GM19328 (cell line): ENCODE results near the gene PSMB11.

Experiments
- ATAC-seq: cut with Tn5 transposase; IDR thresholded peaks from one replicate; pipeline ENCODE4 v1.9.1; 2021; ENCODE audit warnings: mild to moderate bottlenecking, moderate library complexity; ENCODE audit not compliant: unreplicated experiment

The PSMB11 gene

GRCh38 chr14:23078692-23079116 lies 36.7 kb downstream of the PSMB11 start:
- no peak for ATAC-seq

DNA sequence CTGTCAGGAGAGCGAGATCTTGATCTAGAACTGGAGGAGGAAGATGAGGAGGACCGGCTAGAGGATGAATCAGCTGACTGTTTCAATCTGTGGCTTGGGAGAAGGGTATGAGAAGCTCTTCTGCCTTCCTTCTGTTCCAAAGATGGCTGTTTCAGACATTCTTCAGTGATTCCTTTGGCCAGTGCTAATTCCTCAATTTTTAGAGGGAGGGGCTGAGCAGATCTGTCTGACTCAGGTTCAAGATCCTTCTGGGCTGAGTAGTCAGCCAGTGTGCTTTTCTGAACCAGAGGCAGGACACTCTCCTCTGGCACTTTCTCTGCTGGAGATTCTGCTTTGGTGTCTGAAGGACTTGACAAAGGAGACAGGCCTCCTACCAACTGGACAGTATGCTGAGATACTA lies 37.7 kb downstream of the PSMB11 start:
- ATAC-seq, result no peak

GRCh38 chr14:23080474-23080873 lies 38.5 kb downstream of the PSMB11 start:
- no peak for ATAC-seq

DNA sequence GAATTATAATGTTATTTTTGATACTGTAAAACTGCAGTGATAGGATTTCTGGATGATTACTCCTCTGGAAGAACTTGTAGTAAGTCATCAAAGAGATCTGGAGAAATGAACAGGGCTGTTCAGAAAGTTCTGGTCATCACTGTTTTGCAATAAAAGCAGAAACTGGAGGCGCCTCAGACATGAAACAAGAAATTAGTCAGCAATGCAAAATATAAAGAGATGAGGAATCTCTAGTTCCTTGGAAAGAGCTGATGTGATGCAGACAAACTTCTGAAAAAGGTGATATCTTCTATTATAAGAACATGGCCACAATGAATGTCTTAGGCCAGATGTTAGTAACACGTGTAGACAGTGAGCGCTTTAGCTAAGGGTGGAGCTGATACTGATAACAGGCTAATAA lies 43.4 kb downstream of the PSMB11 start:
- ATAC-seq, result no peak

DNA sequence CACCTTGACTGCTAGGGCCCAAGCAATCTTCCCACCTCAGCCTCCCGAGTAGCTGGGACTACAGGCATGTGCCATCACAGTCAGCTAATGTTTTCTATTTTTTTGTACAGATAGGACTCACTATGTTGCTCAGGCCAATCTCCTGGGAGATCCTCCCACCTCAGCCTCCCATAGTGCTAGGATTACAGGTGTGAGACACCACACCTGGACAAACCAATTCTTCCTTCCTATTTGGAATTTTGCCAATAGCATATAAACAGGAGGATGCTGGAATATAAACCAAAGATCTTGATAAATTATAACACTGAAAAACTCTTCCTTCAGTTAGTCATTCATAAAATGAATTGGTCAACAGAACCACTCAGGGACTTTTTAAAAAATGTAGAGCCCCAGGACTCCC lies 44.6 kb downstream of the PSMB11 start:
- no peak for ATAC-seq

- no peak for ATAC-seq
Measured at GRCh38 chr14:23089498-23090253, 47.7 kb downstream of the PSMB11 start.

DNA sequence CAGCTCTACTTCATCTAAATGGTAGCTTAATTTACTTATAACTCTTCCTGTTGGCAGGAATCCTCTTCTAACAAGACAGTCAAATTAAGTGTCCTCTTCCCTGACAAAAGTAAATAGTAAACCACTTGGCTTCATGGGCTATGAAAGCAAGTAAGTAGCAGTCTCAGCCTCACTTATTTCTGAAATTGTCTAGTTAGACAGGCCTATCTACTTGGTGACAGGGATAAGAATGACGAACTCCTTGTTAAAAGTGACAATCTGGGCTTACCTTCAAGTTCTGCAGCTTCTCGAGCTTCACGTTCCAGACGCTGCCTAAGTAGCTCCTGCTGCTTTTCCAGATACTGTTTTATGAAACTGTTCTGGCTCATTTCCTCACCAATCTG lies 48.2 kb downstream of the PSMB11 start:
- no peak for ATAC-seq

DNA sequence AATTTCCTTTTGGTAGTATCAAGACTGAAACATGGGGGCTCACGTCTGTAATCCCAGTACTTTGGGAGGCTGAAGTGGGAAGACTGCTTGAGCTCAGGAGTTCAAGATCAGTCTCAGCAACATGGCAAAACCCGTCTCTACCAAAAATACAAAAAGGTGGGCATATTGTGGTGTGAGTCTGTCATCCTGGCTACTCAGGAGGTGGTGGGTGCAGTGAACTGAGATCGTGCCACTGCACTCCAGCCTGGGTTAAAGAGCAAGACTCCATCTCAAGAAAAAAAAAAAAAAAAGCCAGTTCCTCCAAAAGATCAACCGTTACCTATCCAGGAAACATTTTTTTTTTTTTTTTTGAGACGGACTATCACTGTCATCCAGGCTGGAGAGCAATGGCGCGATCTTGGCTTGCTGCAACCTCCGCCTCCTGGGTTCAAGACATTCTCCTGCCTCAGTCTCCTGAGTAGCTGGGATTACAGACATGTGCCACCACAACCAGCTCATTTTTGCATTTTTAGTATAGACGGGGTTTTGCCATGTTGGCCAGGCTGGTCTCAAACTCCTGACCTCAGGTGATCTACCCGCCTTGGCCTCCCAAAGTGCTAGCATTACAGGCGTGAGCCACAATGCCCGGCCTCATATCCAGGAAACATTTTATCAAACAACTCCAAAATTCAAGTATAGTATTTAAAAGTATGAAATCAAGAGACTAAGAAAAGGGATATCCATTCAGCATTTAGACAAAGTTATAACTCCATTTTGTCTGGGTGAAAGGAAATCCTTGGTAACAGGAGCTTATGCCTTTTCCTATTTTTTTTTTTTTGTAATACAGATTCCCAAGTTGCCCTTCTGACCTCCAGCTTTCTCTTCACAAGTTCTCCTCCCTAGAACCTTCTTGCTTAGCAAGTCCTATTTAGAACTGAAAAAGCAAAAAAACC lies 49.5 kb downstream of the PSMB11 start:
- ATAC-seq, result no peak

GRCh38 chr14:23093104-23093503 lies 51.1 kb downstream of the PSMB11 start:
- no peak for ATAC-seq

DNA sequence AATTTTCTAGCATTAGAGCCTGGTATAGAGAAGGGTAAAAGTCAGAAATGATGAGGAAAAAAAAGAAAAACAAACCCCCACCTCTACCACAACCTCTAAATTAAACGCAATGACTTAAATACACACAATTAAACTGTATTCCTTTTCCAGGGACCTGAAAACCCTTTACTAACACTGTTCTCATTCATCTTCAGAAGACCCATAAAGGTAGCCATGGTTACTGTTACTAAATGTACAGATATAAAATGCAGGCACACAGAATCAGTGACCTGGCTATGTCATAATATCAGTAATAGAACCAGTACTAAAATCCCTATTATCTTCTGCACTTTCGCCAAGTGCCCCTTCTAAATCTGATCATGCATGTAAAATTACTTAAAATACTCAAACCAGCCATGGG lies 51.5 kb downstream of the PSMB11 start:
- ATAC-seq, result no peak
